GM23248 (cell line): ENCODE measurements around the gene C18orf63.

Source experiments
- EZH2 ChIP-seq: fragments of 200-600 bp; sonication (generic); IDR thresholded peaks from 2 replicates; pipeline ENCODE4 v1.6.1; 2018; ENCODE audit warnings: antibody characterized with exemption, mild to moderate bottlenecking; ENCODE audit not compliant: insufficient read depth, poor library complexity, severe bottlenecking
- EZH2phosphoT487 ChIP-seq: fragments of 200-600 bp; sonication (generic); IDR thresholded peaks from 2 replicates; pipeline ENCODE4 v1.6.1; 2018; ENCODE audit warnings: antibody characterized with exemption, moderate library complexity, mild to moderate bottlenecking, low read depth; ENCODE audit not compliant: insufficient read depth

DNA sequence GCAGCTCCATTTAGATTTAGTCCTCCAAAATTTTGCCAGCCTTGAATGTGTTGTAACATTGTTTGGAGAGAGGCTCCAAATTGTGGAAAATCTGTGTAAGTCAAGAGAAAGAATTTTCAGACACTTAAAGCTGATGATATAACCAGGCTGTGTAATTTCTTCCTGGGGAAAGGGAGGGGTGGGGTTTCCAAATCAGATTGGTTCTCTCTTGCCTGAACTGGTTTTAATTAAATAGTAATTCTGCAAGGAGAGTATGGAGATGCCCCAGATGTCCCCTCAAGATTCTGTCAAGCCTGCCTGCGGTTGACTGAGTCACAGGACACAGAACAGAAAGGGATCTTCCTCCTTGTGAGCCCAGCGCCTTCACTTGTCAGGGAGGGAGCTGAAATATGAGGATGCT, 54.5 kb downstream of the C18orf63 start:
- TF ChIP-seq EZH2, result no peak
- no peak for TF ChIP-seq EZH2phosphoT487
